ENCODE data around the gene SH3RF3. TPM values are rescaled to one million over a fixed set of nuclear protein-coding genes. Genes with fewer than 3 reads are reported as not detected.

SH3RF3 gene
- total and polyA plus RNA-seq, 10 of the 15 experiments (the other 5 are each of a cell fraction or from before 2014, with no cell fraction given), result 0.08 to 8.8 (median 2.3) TPM

DNA sequence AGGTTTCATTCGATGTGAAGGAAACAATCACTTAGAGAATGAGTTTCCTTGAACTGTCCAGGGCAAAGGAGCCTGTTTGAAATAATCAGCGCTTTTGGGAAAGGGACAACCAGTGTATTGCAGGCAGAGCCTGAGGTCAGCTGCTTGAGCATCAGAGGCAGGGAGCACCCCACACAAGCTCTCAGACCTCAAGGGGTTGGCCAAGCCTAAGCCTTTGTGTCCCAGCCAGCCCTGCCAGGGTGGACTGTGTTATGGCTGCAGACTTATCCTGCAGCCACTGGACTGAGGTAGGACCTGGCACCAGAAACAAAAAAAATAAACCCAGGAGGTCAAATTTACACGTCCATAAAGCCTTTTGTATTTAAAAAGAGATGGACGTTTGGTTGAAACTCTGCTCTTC, 256.5 kb downstream of the SH3RF3 start (continued):
- TF ChIP-seq SUZ12 (IDR thresholded peaks at IDR 0.05; ENCODE audit: unreplicated experiment) (no peak), ZZZ3 (IDR thresholded peaks at IDR 0.05; ENCODE audit: control insufficient read depth, insufficient read length, low read depth) (no peak), MTA2 (IDR thresholded peaks at IDR 0.05; ENCODE audit: low read depth) (no peak), DPF2 (IDR thresholded peaks at IDR 0.05) (no peak), ATF7 (IDR thresholded peaks at IDR 0.05; ENCODE audit: low read depth) (no peak), KAT2A (conservative IDR thresholded peaks at IDR 0.05; ENCODE audit: control insufficient read depth, low read depth, low read length) (no peak), RUNX3 (IDR thresholded peaks at IDR 0.05; ENCODE audit: low read length) (no peak)
- TF ChIP-seq, protein P1, sequence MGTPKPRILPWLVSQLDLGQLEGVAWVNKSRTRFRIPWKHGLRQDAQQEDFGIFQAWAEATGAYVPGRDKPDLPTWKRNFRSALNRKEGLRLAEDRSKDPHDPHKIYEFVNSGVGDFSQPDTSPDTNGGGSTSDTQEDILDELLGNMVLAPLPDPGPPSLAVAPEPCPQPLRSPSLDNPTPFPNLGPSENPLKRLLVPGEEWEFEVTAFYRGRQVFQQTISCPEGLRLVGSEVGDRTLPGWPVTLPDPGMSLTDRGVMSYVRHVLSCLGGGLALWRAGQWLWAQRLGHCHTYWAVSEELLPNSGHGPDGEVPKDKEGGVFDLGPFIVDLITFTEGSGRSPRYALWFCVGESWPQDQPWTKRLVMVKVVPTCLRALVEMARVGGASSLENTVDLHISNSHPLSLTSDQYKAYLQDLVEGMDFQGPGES (IDR thresholded peaks at IDR 0.05), result no peak
- TF ChIP-seq, protein P2, sequence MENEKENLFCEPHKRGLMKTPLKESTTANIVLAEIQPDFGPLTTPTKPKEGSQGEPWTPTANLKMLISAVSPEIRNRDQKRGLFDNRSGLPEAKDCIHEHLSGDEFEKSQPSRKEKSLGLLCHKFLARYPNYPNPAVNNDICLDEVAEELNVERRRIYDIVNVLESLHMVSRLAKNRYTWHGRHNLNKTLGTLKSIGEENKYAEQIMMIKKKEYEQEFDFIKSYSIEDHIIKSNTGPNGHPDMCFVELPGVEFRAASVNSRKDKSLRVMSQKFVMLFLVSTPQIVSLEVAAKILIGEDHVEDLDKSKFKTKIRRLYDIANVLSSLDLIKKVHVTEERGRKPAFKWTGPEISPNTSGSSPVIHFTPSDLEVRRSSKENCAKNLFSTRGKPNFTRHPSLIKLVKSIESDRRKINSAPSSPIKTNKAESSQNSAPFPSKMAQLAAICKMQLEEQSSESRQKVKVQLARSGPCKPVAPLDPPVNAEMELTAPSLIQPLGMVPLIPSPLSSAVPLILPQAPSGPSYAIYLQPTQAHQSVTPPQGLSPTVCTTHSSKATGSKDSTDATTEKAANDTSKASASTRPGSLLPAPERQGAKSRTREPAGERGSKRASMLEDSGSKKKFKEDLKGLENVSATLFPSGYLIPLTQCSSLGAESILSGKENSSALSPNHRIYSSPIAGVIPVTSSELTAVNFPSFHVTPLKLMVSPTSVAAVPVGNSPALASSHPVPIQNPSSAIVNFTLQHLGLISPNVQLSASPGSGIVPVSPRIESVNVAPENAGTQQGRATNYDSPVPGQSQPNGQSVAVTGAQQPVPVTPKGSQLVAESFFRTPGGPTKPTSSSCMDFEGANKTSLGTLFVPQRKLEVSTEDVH (IDR thresholded peaks at IDR 0.05; ENCODE audit: low read depth, partially characterized antibody), result no peak
- TF ChIP-seq, protein P3, sequence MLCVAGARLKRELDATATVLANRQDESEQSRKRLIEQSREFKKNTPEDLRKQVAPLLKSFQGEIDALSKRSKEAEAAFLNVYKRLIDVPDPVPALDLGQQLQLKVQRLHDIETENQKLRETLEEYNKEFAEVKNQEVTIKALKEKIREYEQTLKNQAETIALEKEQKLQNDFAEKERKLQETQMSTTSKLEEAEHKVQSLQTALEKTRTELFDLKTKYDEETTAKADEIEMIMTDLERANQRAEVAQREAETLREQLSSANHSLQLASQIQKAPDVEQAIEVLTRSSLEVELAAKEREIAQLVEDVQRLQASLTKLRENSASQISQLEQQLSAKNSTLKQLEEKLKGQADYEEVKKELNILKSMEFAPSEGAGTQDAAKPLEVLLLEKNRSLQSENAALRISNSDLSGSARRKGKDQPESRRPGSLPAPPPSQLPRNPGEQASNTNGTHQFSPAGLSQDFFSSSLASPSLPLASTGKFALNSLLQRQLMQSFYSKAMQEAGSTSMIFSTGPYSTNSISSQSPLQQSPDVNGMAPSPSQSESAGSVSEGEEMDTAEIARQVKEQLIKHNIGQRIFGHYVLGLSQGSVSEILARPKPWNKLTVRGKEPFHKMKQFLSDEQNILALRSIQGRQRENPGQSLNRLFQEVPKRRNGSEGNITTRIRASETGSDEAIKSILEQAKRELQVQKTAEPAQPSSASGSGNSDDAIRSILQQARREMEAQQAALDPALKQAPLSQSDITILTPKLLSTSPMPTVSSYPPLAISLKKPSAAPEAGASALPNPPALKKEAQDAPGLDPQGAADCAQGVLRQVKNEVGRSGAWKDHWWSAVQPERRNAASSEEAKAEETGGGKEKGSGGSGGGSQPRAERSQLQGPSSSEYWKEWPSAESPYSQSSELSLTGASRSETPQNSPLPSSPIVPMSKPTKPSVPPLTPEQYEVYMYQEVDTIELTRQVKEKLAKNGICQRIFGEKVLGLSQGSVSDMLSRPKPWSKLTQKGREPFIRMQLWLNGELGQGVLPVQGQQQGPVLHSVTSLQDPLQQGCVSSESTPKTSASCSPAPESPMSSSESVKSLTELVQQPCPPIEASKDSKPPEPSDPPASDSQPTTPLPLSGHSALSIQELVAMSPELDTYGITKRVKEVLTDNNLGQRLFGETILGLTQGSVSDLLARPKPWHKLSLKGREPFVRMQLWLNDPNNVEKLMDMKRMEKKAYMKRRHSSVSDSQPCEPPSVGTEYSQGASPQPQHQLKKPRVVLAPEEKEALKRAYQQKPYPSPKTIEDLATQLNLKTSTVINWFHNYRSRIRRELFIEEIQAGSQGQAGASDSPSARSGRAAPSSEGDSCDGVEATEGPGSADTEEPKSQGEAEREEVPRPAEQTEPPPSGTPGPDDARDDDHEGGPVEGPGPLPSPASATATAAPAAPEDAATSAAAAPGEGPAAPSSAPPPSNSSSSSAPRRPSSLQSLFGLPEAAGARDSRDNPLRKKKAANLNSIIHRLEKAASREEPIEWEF (IDR thresholded peaks at IDR 0.05; ENCODE audit: insufficient replicate concordance, low read depth, low read length), result no peak

Data from GM12878 (cell line).